H1 (cell line): ENCODE measurements around the gene UMAD1. TPM values are rescaled to one million over a fixed set of nuclear protein-coding genes. Genes with fewer than 3 reads are reported as not detected.

Experiments used
- CTCF ChIA-PET: fragments of 300-600 bp; sonication (Branson Sonifier 250); formaldehyde crosslinking; loops from one replicate; lab custom pipeline; 2021; ENCODE audit not compliant: partially characterized antibody; lab: Charles Lee
- POLR2A ChIA-PET: fragments of 300-600 bp; sonication (Branson Sonifier 250); formaldehyde crosslinking; loops from one replicate; lab custom pipeline; 2021; ENCODE audit warnings: inconsistent platforms; ENCODE audit not compliant: partially characterized antibody; lab: Charles Lee
- DNase-seq, 2 experiments: peaks; one replicate each; pipeline versions ENCODE4 v3.0.0 to v3.0.0-alpha.2; 2010 to 2022; ENCODE audit warnings: low spot score in 2 of 2, low read depth in 1 of 2, mixed read lengths in 1 of 2
- FAIRE-seq: peaks from 2 replicates; lab custom pipeline; 2011; peaks lifted over from hg19 to GRCh38; lab: Jason Lieb, UNC
- H2AFZ ChIP-seq: 2 replicates; pipeline ENCODE4 v1.8.1; 2012; ENCODE audit warnings: low read length, inconsistent platforms
- H2AK5ac ChIP-seq: 2 replicates; pipeline ENCODE4 v1.6.1; 2013; ENCODE audit warnings: low read depth, low read length
- H2BK120ac ChIP-seq: replicated peaks from 2 replicates; pipeline ENCODE3; 2013; ENCODE audit warnings: low read depth, low read length, inconsistent platforms
- H2BK12ac ChIP-seq: 2 replicates; pipeline ENCODE4 v1.6.1; 2013; ENCODE audit warnings: low read depth, low read length
- H2BK15ac ChIP-seq: 2 replicates; pipeline ENCODE4 v1.6.1; 2013; ENCODE audit warnings: low read length
- H2BK20ac ChIP-seq: 2 replicates; pipeline ENCODE4 v1.6.1; 2013; ENCODE audit warnings: low read length
- H2BK5ac ChIP-seq: 2 replicates; pipeline ENCODE4 v1.6.1; 2013; ENCODE audit warnings: low read depth, low read length
- H3K14ac ChIP-seq: 2 replicates; pipeline ENCODE4 v1.6.1; 2013; ENCODE audit warnings: inconsistent platforms; ENCODE audit not compliant: insufficient read length
- H3K18ac ChIP-seq: 2 replicates; pipeline ENCODE4 v1.6.1; 2013; ENCODE audit warnings: low read length; ENCODE audit errors: extremely low read depth
- H3K23ac ChIP-seq: 2 replicates; pipeline ENCODE4 v1.6.1; 2013; ENCODE audit warnings: inconsistent platforms; ENCODE audit not compliant: insufficient read length
- H3K23me2 ChIP-seq: 2 replicates; pipeline ENCODE4 v1.6.1; 2013; ENCODE audit warnings: low read depth, low read length
- H3K27ac ChIP-seq: 2 replicates; pipeline ENCODE4 v1.6.1; 2011; ENCODE audit warnings: low read depth, low read length, inconsistent platforms
- H3K27me3 ChIP-seq, 4 experiments: replicated peaks in 1 of 4; 1 replicate in 1 of 4; 2 replicates in 3 of 4; pipeline versions ENCODE4 v1.6.1 to v1.8.1; 2011 to 2013; ENCODE audit warnings: low read length in 3 of 4, mild to moderate bottlenecking in 3 of 4, inconsistent platforms in 2 of 4, mixed read lengths in 2 of 4, moderate library complexity in 1 of 4; ENCODE audit not compliant: control insufficient read depth in 3 of 4, insufficient read depth in 3 of 4; ENCODE audit errors: extremely low read depth in 1 of 4
- H3K36me3 ChIP-seq, 4 experiments: 2 replicates each; pipeline versions ENCODE4 v1.6.1 to v1.8.1; 2011 to 2013; ENCODE audit warnings: mild to moderate bottlenecking in 4 of 4, low read length in 3 of 4, moderate library complexity in 2 of 4, control low read depth in 1 of 4, inconsistent platforms in 1 of 4; ENCODE audit not compliant: insufficient read depth in 4 of 4, control insufficient read depth in 2 of 4
- H3K4ac ChIP-seq: replicated peaks from 2 replicates; pipeline ENCODE3; 2013; ENCODE audit warnings: low read length, low read depth, mixed read lengths, inconsistent platforms; ENCODE audit not compliant: insufficient read length
- H3K4me1 ChIP-seq, 4 experiments: replicated peaks in 1 of 4; 1 replicate in 1 of 4; 2 replicates in 3 of 4; pipeline versions ENCODE4 v1.6.1 to v1.8.1; 2011 to 2013; ENCODE audit warnings: low read length in 3 of 4, inconsistent platforms in 2 of 4, mixed read lengths in 1 of 4; ENCODE audit not compliant: insufficient read depth in 4 of 4, control insufficient read depth in 3 of 4
- H3K4me2 ChIP-seq, 2 experiments: 2 replicates each; pipeline versions ENCODE4 v1.6.1 to v1.8.1; 2011 to 2013; ENCODE audit warnings: low read depth in 2 of 2, low read length in 2 of 2, control low read depth in 1 of 2, inconsistent platforms in 1 of 2, mild to moderate bottlenecking in 1 of 2; ENCODE audit not compliant: insufficient read depth in 1 of 2
- H3K4me3 ChIP-seq, 4 experiments: fragments of 200-600, 300-600 bp in 1 of 4; sonication (generic), shearing (Covaris generic), sonication (Bioruptor Twin) in 1 of 4; 2 replicates each; pipeline versions ENCODE4 v1.5.1 to v1.8.1; 2011 to 2016; ENCODE audit warnings: low read length in 4 of 4, low read depth in 3 of 4, control low read depth in 2 of 4, inconsistent platforms in 2 of 4, mild to moderate bottlenecking in 2 of 4, mixed read lengths in 1 of 4, moderate library complexity in 1 of 4; ENCODE audit not compliant: insufficient read depth in 2 of 4; ENCODE audit errors: extremely low read depth in 1 of 4
- H3K56ac ChIP-seq: replicated peaks from 2 replicates; pipeline ENCODE3; 2013; ENCODE audit warnings: low read depth, mild to moderate bottlenecking, mixed read lengths, low read length, inconsistent platforms; ENCODE audit not compliant: insufficient read length
- H3K79me1 ChIP-seq: 2 replicates; pipeline ENCODE4 v1.6.1; 2013; ENCODE audit warnings: low read depth, low read length, control low read depth
- H3K79me2 ChIP-seq, 2 experiments: 2 replicates each; pipeline versions ENCODE4 v1.6.1 to v1.8.1; 2012 to 2013; ENCODE audit warnings: low read length in 2 of 2, mild to moderate bottlenecking in 2 of 2, inconsistent platforms in 1 of 2; ENCODE audit not compliant: insufficient read depth in 2 of 2, control insufficient read depth in 1 of 2
- H3K9ac ChIP-seq, 4 experiments: replicated peaks in 1 of 4; 1 replicate in 1 of 4; 2 replicates in 3 of 4; pipeline versions ENCODE4 v1.6.1 to v1.8.1; 2011 to 2013; ENCODE audit warnings: low read depth in 3 of 4, low read length in 3 of 4, control low read depth in 2 of 4, mild to moderate bottlenecking in 2 of 4, moderate library complexity in 2 of 4, inconsistent platforms in 1 of 4; ENCODE audit errors: extremely low read depth in 1 of 4
- H3K9me3 ChIP-seq, 2 experiments: 2 replicates each; pipeline versions ENCODE4 v1.6.1 to v1.8.1; 2012 to 2013; ENCODE audit warnings: mild to moderate bottlenecking in 2 of 2, moderate library complexity in 2 of 2, control low read depth in 1 of 2, inconsistent platforms in 1 of 2, low read depth in 1 of 2, low read length in 1 of 2, mixed read lengths in 1 of 2; ENCODE audit not compliant: insufficient read depth in 2 of 2
- H4K20me1 ChIP-seq, 2 experiments: replicated peaks in 1 of 2; 2 replicates each; pipeline versions ENCODE3 to v1.8.1; 2011 to 2013; ENCODE audit warnings: inconsistent platforms in 2 of 2, low read length in 2 of 2, mild to moderate bottlenecking in 1 of 2; ENCODE audit not compliant: insufficient read depth in 2 of 2, control insufficient read depth in 1 of 2
- H4K5ac ChIP-seq: 2 replicates; pipeline ENCODE4 v1.6.1; 2013; ENCODE audit warnings: low read length, low read depth, mixed read lengths, inconsistent platforms; ENCODE audit not compliant: insufficient read length
- H4K8ac ChIP-seq: 2 replicates; pipeline ENCODE4 v1.8.0; 2013; ENCODE audit warnings: mild to moderate bottlenecking, moderate library complexity, low read length, inconsistent platforms; ENCODE audit not compliant: insufficient read depth; ENCODE audit errors: extremely low read depth
- H4K91ac ChIP-seq: replicated peaks from 2 replicates; pipeline ENCODE3; 2013; ENCODE audit warnings: low read length, mixed read lengths, inconsistent platforms; ENCODE audit not compliant: insufficient read length
- CBX5 ChIP-seq: fragments of 300-800, 300-1000 bp; sonication (generic); IDR thresholded peaks from 2 replicates; pipeline ENCODE4 v1.7.1; 2016; ENCODE audit warnings: antibody characterized with exemption, low read length, low read depth
- HDAC2 ChIP-seq, 2 experiments: fragments of 300-600 bp in 1 of 2; sonication (generic) in 1 of 2; IDR thresholded peaks; 2 replicates each; pipeline ENCODE4 v1.6.1; 2011 to 2012; ENCODE audit warnings: low read depth in 2 of 2, low read length in 2 of 2, mild to moderate bottlenecking in 2 of 2, moderate library complexity in 2 of 2, borderline replicate concordance in 1 of 2, inconsistent platforms in 1 of 2
- NRF1 ChIP-seq: IDR thresholded peaks from 2 replicates; pipeline ENCODE4 v1.6.1; 2011; ENCODE audit warnings: mild to moderate bottlenecking, low read depth, low read length, improper control_type of control experiment
- SIX5 ChIP-seq: IDR thresholded peaks from 2 replicates; pipeline ENCODE4 v1.6.1; 2011; ENCODE audit warnings: mild to moderate bottlenecking, low read depth, low read length
- WGBS, 2 experiments: shearing (Covaris generic) in 1 of 2; methylation state at CpG; one replicate each; pipeline versions ENCODE4 v1.1.6 to v1.1.7; 2013 to 2015; ENCODE audit warnings: low lambda C conversion rate in 2 of 2, mixed read lengths in 2 of 2, inconsistent platforms in 1 of 2, low coverage in 1 of 2, missing lambda C conversion rate in 1 of 2; ENCODE audit not compliant: insufficient replicate concordance in 2 of 2, insufficient coverage in 1 of 2, insufficient read length in 1 of 2; ENCODE audit errors: extremely low coverage in 1 of 2, missing lambda C conversion rate in 1 of 2; 5-methylcytosine and 5-hydroxymethylcytosine counted together
- polyA plus RNA-seq, 7 experiments: library from polyadenylated mRNA; depleted of rRNA in 3 of 7; stranded (reverse) in 5 of 7; unstranded in 2 of 7; fragments of >200 nt in 5 of 7; fragments of 200-250 nt in 2 of 7; gene quantifications; 1 replicate in 5 of 7; 2 replicates in 1 of 7; 4 replicates in 1 of 7; pipeline versions ENCODE4 v1.2.1 to v1.2.3, GENCODE V29; 2011 to 2013; ENCODE audit warnings: missing spikeins in 2 of 7, mixed read lengths in 2 of 7
- total RNA-seq: library from RNA; stranded (reverse); fragmentation: NEBNext Ultra II Directional; extraction: Animal tissue kit (Norgen Biotek cat#: 25700); gene quantifications from 2 replicates; pipeline ENCODE4 v1.2.1, GENCODE V29; 2021

The UMAD1 gene
- total and polyA plus RNA-seq, 2 of the 8 experiments (the other 6 are each of a cell fraction or from before 2014, with no cell fraction given): 10.4 to 12.3 TPM

DNA sequence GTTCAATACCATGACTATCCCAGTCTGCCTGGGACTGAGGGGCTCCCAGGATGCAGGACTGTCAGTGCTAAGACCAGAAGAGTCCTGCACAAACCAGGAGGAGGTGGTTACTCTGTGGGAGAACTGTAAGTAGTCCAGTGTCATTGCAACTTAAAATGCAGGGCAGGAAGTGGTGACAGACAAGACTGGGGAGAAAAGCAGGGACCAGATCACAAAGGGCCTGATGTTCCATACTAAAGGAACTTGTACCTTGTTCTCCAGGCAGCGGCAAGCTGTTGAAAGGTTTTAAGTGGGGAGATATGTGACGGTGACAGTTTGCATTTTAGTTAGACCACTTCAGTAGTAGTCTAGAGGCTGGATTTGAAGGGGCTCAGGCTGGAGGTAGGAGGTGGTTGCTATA lies 262.3 kb downstream of the UMAD1 start:
- no peak overlapping the region for H2BK120ac ChIP-seq
- H3K4me2 ChIP-seq: no peak overlapping the region
- no peak overlapping the region for H2BK12ac ChIP-seq
- H3K79me2 ChIP-seq: no peaks in the 10 kb centered on the region
- no peak overlapping the region for H2BK20ac ChIP-seq
- ChIA-PET POLR2A (no interaction called here), CTCF (no interaction called here)
- no peak overlapping the region for H3K18ac ChIP-seq
- H3K23me2 ChIP-seq: no peaks in the 10 kb centered on the region
- no peak overlapping the region for H3K56ac ChIP-seq
- H4K20me1 ChIP-seq: no peaks in the 10 kb centered on the region
- H3K79me1 ChIP-seq: no peaks in the 10 kb centered on the region
- H2BK15ac ChIP-seq: no peak overlapping the region
- H3K4ac ChIP-seq: no peak overlapping the region
- no peak overlapping the region for H3K14ac ChIP-seq
- TF ChIP-seq CBX5 (no peak), NRF1 (no peak), SIX5 (no peak), HDAC2 (IDR thresholded peaks at IDR 0.05; ENCODE audit: borderline replicate concordance in 1 of 2, low read depth in 2 of 2, low read length in 2 of 2) (no peak)
- H2AFZ ChIP-seq: no peak overlapping the region
- FAIRE-seq (no peak), DNase-seq (no peak)
- WGBS, 2 experiments: 91% methylated on average over 2 of the region's 2 CpGs; no CpG with 5 or more reads in 1 of the 2 experiments
- H3K4me3 ChIP-seq: no peak overlapping the region
- H4K8ac ChIP-seq: no peak overlapping the region
- H3K27me3 ChIP-seq: no peaks in the 10 kb centered on the region
- H3K4me1 ChIP-seq: peaks cover 0 to 4% (median 2%) of the 10 kb centered on the region in 4 experiments; a peak in 3 of 7 replicates
- 0 out of 7 replicates have a peak overlapping the region, but pooled peaks of 1 of the 4 experiments have one; percentile 48 for H3K9ac ChIP-seq
- no peak overlapping the region for H4K5ac ChIP-seq
- no peak overlapping the region for H3K27ac ChIP-seq
- no peak overlapping the region for H2AK5ac ChIP-seq
- H3K23ac ChIP-seq: no peak overlapping the region
- H3K9me3 ChIP-seq: no peaks in the 10 kb centered on the region
- H2BK5ac ChIP-seq: no peak overlapping the region
- H4K91ac ChIP-seq: no peak overlapping the region
- H3K36me3 ChIP-seq: no peaks in the 10 kb centered on the region
